ENCODE results near the gene PALM. TPM values are rescaled to one million over a fixed set of nuclear protein-coding genes. Genes with fewer than 3 reads are reported as not detected.

PALM gene
- total and polyA plus RNA-seq, 4 donors: 0.92 to 5.1 (median 4.3) TPM

- H3K4me1 ChIP-seq (ENCODE audit: control insufficient read depth in 4 of 4, insufficient read depth in 4 of 4, low read length in 3 of 4): no peaks in the 10 kb centered on the region
- no peak for DNase-seq (ENCODE audit: low spot score)
- H3K4me3 ChIP-seq (ENCODE audit: low read depth in 1 of 3, low read length in 3 of 3): no peak overlapping the region
- H3K9me3 ChIP-seq (ENCODE audit: control insufficient read depth in 4 of 4, low read length in 3 of 4): no peaks in the 10 kb centered on the region
- no peak overlapping the region for H3K9ac ChIP-seq (ENCODE audit: low read depth in 1 of 2, low read length in 2 of 2)
- H3K36me3 ChIP-seq (ENCODE audit: control insufficient read depth in 4 of 4, insufficient read depth in 3 of 4, low read depth in 1 of 4, low read length in 3 of 4): no peaks in the 10 kb centered on the region
- H3K27me3 ChIP-seq (ENCODE audit: control insufficient read depth in 4 of 4, insufficient read depth in 4 of 4, low read length in 3 of 4): no peaks in the 10 kb centered on the region
- TF ChIP-seq RAD21 (IDR thresholded peaks at IDR 0.05): no peak
- no peak for TF ChIP-seq HNF4G (IDR thresholded peaks at IDR 0.05)
- TF ChIP-seq RXRA (IDR thresholded peaks at IDR 0.05): no peak
- TF ChIP-seq GABPA (IDR thresholded peaks at IDR 0.05 in 1 of 2, conservative IDR thresholded peaks at IDR 0.05 in 1 of 2): no peak
- TF ChIP-seq ZBTB33 (IDR thresholded peaks at IDR 0.05): no peak
- 62% methylated on average over 15 of the region's 15 CpGs for WGBS
- H3K27ac ChIP-seq (ENCODE audit: low read depth in 1 of 2, low read length in 2 of 2): no peak overlapping the region
Observed at GRCh38 chr19:688214-688613, 20.5 kb upstream of the PALM start.

- Histone ChIP-seq H3K36me3 (ENCODE audit: control insufficient read depth in 4 of 4, insufficient read depth in 3 of 4, low read depth in 1 of 4, low read length in 3 of 4) (no peaks in the 10 kb centered on the region), H3K4me1 (ENCODE audit: control insufficient read depth in 4 of 4, insufficient read depth in 4 of 4, low read length in 3 of 4) (no peaks in the 10 kb centered on the region), H3K4me3 (ENCODE audit: low read depth in 1 of 3, low read length in 3 of 3) (no peak overlapping the region), H3K9ac (ENCODE audit: low read depth in 1 of 2, low read length in 2 of 2) (no peak overlapping the region), H3K27ac (ENCODE audit: low read depth in 1 of 2, low read length in 2 of 2) (no peak overlapping the region), H3K27me3 (ENCODE audit: control insufficient read depth in 4 of 4, insufficient read depth in 4 of 4, low read length in 3 of 4) (no peaks in the 10 kb centered on the region), H3K9me3 (ENCODE audit: control insufficient read depth in 4 of 4, low read length in 3 of 4) (no peaks in the 10 kb centered on the region)
- 82% methylated on average over 17 of the region's 17 CpGs for WGBS
- no peak for DNase-seq (ENCODE audit: low spot score)
- no peak for TF ChIP-seq YY1 (IDR thresholded peaks at IDR 0.05)
- no peak for TF ChIP-seq HNF4A (conservative IDR thresholded peaks at IDR 0.05)
- TF ChIP-seq JUND (IDR thresholded peaks at IDR 0.05): no peak
- TF ChIP-seq REST (IDR thresholded peaks at IDR 0.05): no peak
Observed at GRCh38 chr19:688992-689391, 19.7 kb upstream of the PALM start.

- Histone ChIP-seq H3K27ac (ENCODE audit: low read depth in 1 of 2, low read length in 2 of 2) (no peak overlapping the region), H3K9me3 (ENCODE audit: control insufficient read depth in 4 of 4, low read length in 3 of 4) (no peaks in the 10 kb centered on the region), H3K27me3 (ENCODE audit: control insufficient read depth in 4 of 4, insufficient read depth in 4 of 4, low read length in 3 of 4) (no peaks in the 10 kb centered on the region), H3K36me3 (ENCODE audit: control insufficient read depth in 4 of 4, insufficient read depth in 3 of 4, low read depth in 1 of 4, low read length in 3 of 4) (no peaks in the 10 kb centered on the region), H3K4me1 (ENCODE audit: control insufficient read depth in 4 of 4, insufficient read depth in 4 of 4, low read length in 3 of 4) (no peaks in the 10 kb centered on the region), H3K4me3 (ENCODE audit: low read depth in 1 of 3, low read length in 3 of 3) (no peak overlapping the region), H3K9ac (ENCODE audit: low read depth in 1 of 2, low read length in 2 of 2) (no peak overlapping the region)
- no peak for DNase-seq (ENCODE audit: low spot score)
- WGBS: 73% methylated on average over 18 of the region's 18 CpGs
- TF ChIP-seq ZBTB33 (IDR thresholded peaks at IDR 0.05): no peak
- TF ChIP-seq NR2F2 (IDR thresholded peaks at IDR 0.05): no peak
- no peak for TF ChIP-seq FOXA1 (IDR thresholded peaks at IDR 0.05)
- TF ChIP-seq FOXA2 (IDR thresholded peaks at IDR 0.05): no peak
- TF ChIP-seq YY1 (IDR thresholded peaks at IDR 0.05): no peak
- TF ChIP-seq JUND (IDR thresholded peaks at IDR 0.05): no peak
- TF ChIP-seq HNF4A (conservative IDR thresholded peaks at IDR 0.05): no peak
- no peak for TF ChIP-seq RAD21 (IDR thresholded peaks at IDR 0.05)
- TF ChIP-seq HNF4G (IDR thresholded peaks at IDR 0.05): no peak
- TF ChIP-seq RXRA (IDR thresholded peaks at IDR 0.05): no peak
- TF ChIP-seq MAX (IDR thresholded peaks at IDR 0.05): no peak
- TF ChIP-seq TAF1 (conservative IDR thresholded peaks at IDR 0.05): no peak
- no peak for TF ChIP-seq CTCF (IDR thresholded peaks at IDR 0.05; ENCODE audit: low read depth, low read length, missing input control)
- no peak for TF ChIP-seq ATF3 (IDR thresholded peaks at IDR 0.05)
- TF ChIP-seq SP1 (IDR thresholded peaks at IDR 0.05): no peak
Observed at GRCh38 chr19:690203-690602, 18.5 kb upstream of the PALM start.
